Trophoblast cell (in vitro differentiated cells and primary cell): Measurements from ENCODE around the gene DNAJA4. TPM values are rescaled to one million over a fixed set of nuclear protein-coding genes. Genes with fewer than 3 reads are reported as not detected.

ENCODE experiments used
- DNase-seq, 2 donors: peaks; one replicate each; pipeline ENCODE4 v3.0.0-alpha.2; 2016
- H2AFZ ChIP-seq: 2 replicates; pipeline ENCODE4 v1.6.1; 2013; ENCODE audit warnings: low read length, moderate library complexity, mild to moderate bottlenecking; ENCODE audit not compliant: insufficient read depth, poor library complexity
- H2AK5ac ChIP-seq: 2 replicates; pipeline ENCODE4 v1.6.1; 2013; ENCODE audit warnings: mild to moderate bottlenecking, low read length
- H2BK120ac ChIP-seq: 2 replicates; pipeline ENCODE4 v1.6.1; 2013; ENCODE audit warnings: low read length, mild to moderate bottlenecking, moderate library complexity; ENCODE audit not compliant: insufficient read depth, poor library complexity
- H2BK12ac ChIP-seq: 2 replicates; pipeline ENCODE4 v1.6.1; 2013; ENCODE audit warnings: mild to moderate bottlenecking, low read length, moderate library complexity
- H2BK5ac ChIP-seq: 2 replicates; pipeline ENCODE4 v1.6.1; 2013; ENCODE audit warnings: low read length, low read depth, moderate library complexity, mild to moderate bottlenecking; ENCODE audit not compliant: poor library complexity
- H3K14ac ChIP-seq: 2 replicates; pipeline ENCODE4 v1.6.1; 2013; ENCODE audit warnings: mild to moderate bottlenecking, low read length
- H3K18ac ChIP-seq: 2 replicates; pipeline ENCODE4 v1.6.1; 2013; ENCODE audit warnings: mild to moderate bottlenecking, low read length
- H3K23ac ChIP-seq: 2 replicates; pipeline ENCODE4 v1.6.1; 2013; ENCODE audit warnings: low read length
- H3K27ac ChIP-seq: 2 replicates; pipeline ENCODE4 v1.5.1; 2013; ENCODE audit warnings: low read depth, mild to moderate bottlenecking, inconsistent platforms, low read length, moderate library complexity
- H3K27me3 ChIP-seq: 2 replicates; pipeline ENCODE4 v1.6.1; 2013; ENCODE audit warnings: inconsistent platforms, mild to moderate bottlenecking, low read length, moderate library complexity; ENCODE audit not compliant: insufficient read depth
- H3K36me3 ChIP-seq, 2 experiments: 1 replicate in 1 of 2; 2 replicates in 1 of 2; pipeline ENCODE4 v1.6.1; 2013; ENCODE audit warnings: low read length in 2 of 2, mild to moderate bottlenecking in 2 of 2, moderate library complexity in 1 of 2; ENCODE audit not compliant: insufficient read depth in 2 of 2, control insufficient read depth in 1 of 2
- H3K4ac ChIP-seq: 2 replicates; pipeline ENCODE4 v1.6.1; 2013; ENCODE audit warnings: low read depth, mild to moderate bottlenecking, low read length, moderate library complexity
- H3K4me1 ChIP-seq, 2 experiments: 1 replicate in 1 of 2; 2 replicates in 1 of 2; pipeline ENCODE4 v1.6.1; 2013; ENCODE audit warnings: low read length in 2 of 2, mild to moderate bottlenecking in 2 of 2, moderate library complexity in 1 of 2; ENCODE audit not compliant: insufficient read depth in 2 of 2, control insufficient read depth in 1 of 2
- H3K4me2 ChIP-seq: 2 replicates; pipeline ENCODE4 v1.6.1; 2013; ENCODE audit warnings: inconsistent platforms, mild to moderate bottlenecking, low read length, moderate library complexity
- H3K4me3 ChIP-seq: 2 replicates; pipeline ENCODE4 v1.5.1; 2013; ENCODE audit warnings: mild to moderate bottlenecking, low read depth, low read length, inconsistent platforms
- H3K79me1 ChIP-seq: one replicate; pipeline ENCODE4 v1.6.1; 2013; ENCODE audit warnings: low read length
- H3K79me2 ChIP-seq: 2 replicates; pipeline ENCODE4 v1.6.1; 2013; ENCODE audit warnings: low read length, mild to moderate bottlenecking; ENCODE audit not compliant: control insufficient read depth, insufficient read depth, poor library complexity
- H3K9ac ChIP-seq: 2 replicates; pipeline ENCODE4 v1.6.1; 2013; ENCODE audit warnings: mild to moderate bottlenecking, low read length
- H3K9me3 ChIP-seq: 2 replicates; pipeline ENCODE4 v1.6.1; 2013; ENCODE audit warnings: low read depth, mild to moderate bottlenecking, control low read depth, inconsistent platforms, low read length; ENCODE audit not compliant: insufficient read depth
- H4K12ac ChIP-seq: 2 replicates; pipeline ENCODE4 v1.6.1; 2013; ENCODE audit warnings: low read depth, mild to moderate bottlenecking, low read length, moderate library complexity
- H4K8ac ChIP-seq: 2 replicates; pipeline ENCODE4 v1.6.1; 2013; ENCODE audit warnings: low read depth, mild to moderate bottlenecking, low read length, moderate library complexity
- H4K91ac ChIP-seq: one replicate; pipeline ENCODE4 v1.6.1; 2013; ENCODE audit warnings: low read depth, mild to moderate bottlenecking, low read length, moderate library complexity
- WGBS: extraction: QIAGEN DNeasy Blood & Tissue Kit; methylation state at CpG from one replicate; pipeline ENCODE4 v1.1.7; 2013; ENCODE audit warnings: missing lambda C conversion rate; ENCODE audit not compliant: insufficient read length, insufficient coverage; ENCODE audit errors: extremely low coverage; 5-methylcytosine and 5-hydroxymethylcytosine counted together
- polyA plus RNA-seq: library from polyadenylated mRNA; stranded (reverse); fragments of 200-250 nt; gene quantifications from 2 replicates; pipeline ENCODE4 v1.2.3, GENCODE V29; 2013

Gene DNAJA4
- 0.08 TPM in 2 replicates for polyA plus RNA-seq

GRCh38 chr15:78264304-78265136 is at the start of gene DNAJA4:
Gene DNAJA4 (plus strand): TSS chr15:78264562. CDS start chr15:78264764, 202 bp downstream.
- DNase-seq = peak in 1 of 2 donors; percentile 23
- Histone ChIP-seq H3K27ac (no peak within 1 kb of the TSS), H2BK5ac (no peak within 1 kb of the TSS), H2AK5ac (no peak within 1 kb of the TSS), H3K9me3 (no peaks in the 10 kb centered on the region), H3K4me1 (peaks cover 0 to under 1% of the 10 kb centered on the region in 2 experiments), H2AFZ (no peak within 1 kb of the TSS), H4K91ac (no peak within 1 kb of the TSS), H4K12ac (no peak within 1 kb of the TSS), H4K8ac (no peak within 1 kb of the TSS), H3K27me3 (no peaks in the 10 kb centered on the region), H3K18ac (no peak within 1 kb of the TSS), H3K79me1 (no peaks in the 10 kb centered on the region), H3K14ac (no peak within 1 kb of the TSS), H3K23ac (no peak within 1 kb of the TSS), H2BK12ac (no peak within 1 kb of the TSS), H3K4me2 (peak within 1 kb of the TSS; percentile 45), H3K36me3 (no peaks in the 10 kb centered on the region), H3K9ac (no peak within 1 kb of the TSS), H3K4ac (no peak within 1 kb of the TSS), H2BK120ac (no peak within 1 kb of the TSS), H3K4me3 (no peak within 1 kb of the TSS), H3K79me2 (no peaks in the 10 kb centered on the region)
- no CpG with 5 or more reads among the region's 107 CpGs for WGBS

DNA sequence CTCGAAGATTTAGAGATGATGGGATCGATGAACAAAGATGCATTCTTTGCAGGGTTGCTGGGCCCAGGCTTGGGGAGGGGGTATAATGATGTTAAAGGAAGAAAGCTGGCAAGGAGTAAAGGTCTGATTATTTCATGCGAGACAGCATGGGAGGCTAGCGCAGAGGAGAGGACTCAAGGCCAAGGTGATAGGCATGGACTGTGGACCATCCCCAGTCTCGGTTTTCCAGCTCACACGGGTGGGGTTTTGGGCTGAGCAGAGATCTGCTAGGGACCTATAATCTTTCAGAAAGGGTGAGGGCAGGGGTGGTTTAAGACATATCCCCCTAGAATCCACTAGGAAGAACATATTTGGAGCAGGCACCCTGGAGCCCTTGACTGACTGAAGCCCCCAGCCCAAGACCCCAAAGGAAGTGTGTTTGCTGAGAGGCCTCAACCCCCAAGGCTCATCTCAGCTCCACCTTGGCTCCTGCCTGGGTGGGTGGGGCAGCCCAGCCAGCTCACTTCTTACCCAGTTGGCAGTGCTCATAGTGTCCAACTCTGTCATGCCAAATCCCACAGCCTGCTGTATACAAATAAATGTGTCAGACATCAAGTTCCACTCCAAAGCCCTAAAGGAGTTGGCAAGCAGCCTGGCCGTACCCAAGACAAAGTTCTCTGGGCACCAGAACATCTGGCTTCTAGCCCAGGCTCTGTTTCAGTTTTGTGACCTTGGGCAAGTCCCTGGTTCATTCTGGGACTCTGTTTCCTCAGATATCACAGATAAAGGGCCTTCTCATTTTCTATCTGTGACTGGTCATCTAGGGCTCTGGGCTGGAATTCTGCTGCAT is 47.9 kb upstream of the DNAJA4 start:
- H2AK5ac ChIP-seq = no peak overlapping the region
- no peak overlapping the region for H2BK12ac ChIP-seq
- H3K4me3 ChIP-seq = no peak overlapping the region
- no peak overlapping the region for H3K27ac ChIP-seq
- no peaks in the 10 kb centered on the region for H3K79me1 ChIP-seq
- no peaks in the 10 kb centered on the region for H3K36me3 ChIP-seq
- no peak overlapping the region for H3K14ac ChIP-seq
- H3K9me3 ChIP-seq = no peaks in the 10 kb centered on the region
- H3K27me3 ChIP-seq = no peaks in the 10 kb centered on the region
- no peak overlapping the region for H2AFZ ChIP-seq
- no peak overlapping the region for H4K12ac ChIP-seq
- no peak for DNase-seq
- H3K4ac ChIP-seq = no peak overlapping the region
- no peak overlapping the region for H3K23ac ChIP-seq
- H3K4me1 ChIP-seq = peaks cover 2 to 5% of the 10 kb centered on the region in 2 experiments
- H3K18ac ChIP-seq = no peak overlapping the region
- no peak overlapping the region for H4K8ac ChIP-seq
- no CpG with 5 or more reads among the region's 7 CpGs for WGBS
- no peak overlapping the region for H3K9ac ChIP-seq
- H4K91ac ChIP-seq = no peak overlapping the region
- H2BK120ac ChIP-seq = no peak overlapping the region
- H2BK5ac ChIP-seq = no peak overlapping the region
- H3K4me2 ChIP-seq = no peak overlapping the region
- H3K79me2 ChIP-seq = no peaks in the 10 kb centered on the region

DNA sequence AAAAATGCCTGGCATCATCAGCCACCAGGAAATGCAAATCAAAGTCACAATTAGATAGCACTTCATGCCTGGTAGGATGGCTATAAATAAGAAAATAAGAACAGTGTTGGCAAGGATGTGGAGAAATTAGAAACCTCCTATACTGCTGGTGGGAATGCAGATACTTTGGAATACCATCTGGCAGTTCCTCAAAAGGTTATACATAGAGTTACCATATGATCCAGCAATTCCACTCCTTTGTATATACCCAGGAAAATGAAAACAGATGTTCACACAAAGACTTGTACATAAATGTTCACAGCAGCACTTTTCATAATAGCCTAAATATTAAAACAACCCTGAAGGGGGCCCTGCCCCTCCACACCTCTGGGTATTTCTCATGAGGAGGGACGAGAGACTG is 43.6 kb upstream of the DNAJA4 start:
- H3K4me3 ChIP-seq = no peak overlapping the region
- no CpG with 5 or more reads among the region's 1 CpG for WGBS

DNA sequence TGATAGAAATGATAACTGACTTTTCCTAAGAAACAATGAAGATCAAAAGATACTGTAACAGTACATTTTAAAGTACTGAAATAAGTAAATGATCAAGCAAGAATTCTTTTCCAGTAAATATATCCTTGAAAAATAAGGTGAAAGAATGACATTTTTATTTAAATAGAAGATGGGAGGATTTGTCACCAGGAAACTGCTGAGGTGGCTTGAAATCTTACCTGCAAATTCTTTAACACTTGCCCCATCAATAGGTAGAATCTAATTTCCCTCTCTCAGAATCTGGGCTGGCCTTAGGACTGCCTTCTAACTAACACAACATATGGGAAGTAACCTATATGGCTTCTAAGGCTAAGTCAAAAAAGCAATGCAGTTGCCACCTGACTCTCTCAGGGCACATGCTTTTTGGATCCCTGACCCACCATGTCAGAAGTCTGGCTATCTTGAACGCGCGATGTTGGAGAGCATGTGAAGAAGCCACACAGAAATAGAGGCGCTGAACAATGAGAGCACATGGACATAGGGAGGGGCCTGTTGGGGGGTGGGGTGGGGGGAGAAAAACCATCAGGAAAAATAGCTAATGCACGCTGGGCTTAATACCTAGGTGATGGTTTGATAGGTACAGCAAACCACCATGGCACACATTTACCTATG is 41.5 kb upstream of the DNAJA4 start:
- Histone ChIP-seq H4K8ac (no peak overlapping the region), H3K27ac (no peak overlapping the region), H3K9ac (no peak overlapping the region), H3K36me3 (no peaks in the 10 kb centered on the region), H3K4ac (no peak overlapping the region), H3K4me3 (no peak overlapping the region), H3K18ac (no peak overlapping the region), H2AFZ (no peak overlapping the region), H3K9me3 (no peaks in the 10 kb centered on the region), H4K12ac (no peak overlapping the region), H3K23ac (no peak overlapping the region), H3K4me1 (no peaks in the 10 kb centered on the region), H3K4me2 (no peak overlapping the region), H3K14ac (no peak overlapping the region), H2AK5ac (no peak overlapping the region), H2BK12ac (no peak overlapping the region), H2BK120ac (no peak overlapping the region), H4K91ac (no peak overlapping the region), H2BK5ac (no peak overlapping the region), H3K79me2 (no peaks in the 10 kb centered on the region), H3K79me1 (no peaks in the 10 kb centered on the region), H3K27me3 (no peaks in the 10 kb centered on the region)
- no peak for DNase-seq
- no CpG with 5 or more reads among the region's 5 CpGs for WGBS

More for the DNA sequence above, 43.6 kb upstream of the DNAJA4 start:
- no peak overlapping the region for H2AK5ac ChIP-seq
- H3K23ac ChIP-seq = no peak overlapping the region
- no peak for DNase-seq
- no peak overlapping the region for H3K14ac ChIP-seq
- no peaks in the 10 kb centered on the region for H3K9me3 ChIP-seq
- no peak overlapping the region for H3K4ac ChIP-seq
- H2BK12ac ChIP-seq = no peak overlapping the region
- H2BK120ac ChIP-seq = no peak overlapping the region
- H3K18ac ChIP-seq = no peak overlapping the region
- H4K12ac ChIP-seq = no peak overlapping the region
- H4K8ac ChIP-seq = no peak overlapping the region
- no peak overlapping the region for H2AFZ ChIP-seq
- H3K36me3 ChIP-seq = no peaks in the 10 kb centered on the region
- H3K4me2 ChIP-seq = no peak overlapping the region
- H2BK5ac ChIP-seq = no peak overlapping the region
- no peak overlapping the region for H3K9ac ChIP-seq
- H3K27me3 ChIP-seq = no peaks in the 10 kb centered on the region
- H3K79me1 ChIP-seq = no peaks in the 10 kb centered on the region
- H3K79me2 ChIP-seq = no peaks in the 10 kb centered on the region
- no peak overlapping the region for H4K91ac ChIP-seq
- H3K27ac ChIP-seq = no peak overlapping the region
- no peaks in the 10 kb centered on the region for H3K4me1 ChIP-seq
